ENCODE data around the gene ZNF521. TPM values are rescaled to one million over a fixed set of nuclear protein-coding genes. Genes with fewer than 3 reads are reported as not detected.

The ZNF521 gene
- total and polyA plus RNA-seq, 2 of the 13 experiments (the other 11 are each of a cell fraction or from before 2014, with no cell fraction given) = 0.02 TPM; not detected in 1

DNA sequence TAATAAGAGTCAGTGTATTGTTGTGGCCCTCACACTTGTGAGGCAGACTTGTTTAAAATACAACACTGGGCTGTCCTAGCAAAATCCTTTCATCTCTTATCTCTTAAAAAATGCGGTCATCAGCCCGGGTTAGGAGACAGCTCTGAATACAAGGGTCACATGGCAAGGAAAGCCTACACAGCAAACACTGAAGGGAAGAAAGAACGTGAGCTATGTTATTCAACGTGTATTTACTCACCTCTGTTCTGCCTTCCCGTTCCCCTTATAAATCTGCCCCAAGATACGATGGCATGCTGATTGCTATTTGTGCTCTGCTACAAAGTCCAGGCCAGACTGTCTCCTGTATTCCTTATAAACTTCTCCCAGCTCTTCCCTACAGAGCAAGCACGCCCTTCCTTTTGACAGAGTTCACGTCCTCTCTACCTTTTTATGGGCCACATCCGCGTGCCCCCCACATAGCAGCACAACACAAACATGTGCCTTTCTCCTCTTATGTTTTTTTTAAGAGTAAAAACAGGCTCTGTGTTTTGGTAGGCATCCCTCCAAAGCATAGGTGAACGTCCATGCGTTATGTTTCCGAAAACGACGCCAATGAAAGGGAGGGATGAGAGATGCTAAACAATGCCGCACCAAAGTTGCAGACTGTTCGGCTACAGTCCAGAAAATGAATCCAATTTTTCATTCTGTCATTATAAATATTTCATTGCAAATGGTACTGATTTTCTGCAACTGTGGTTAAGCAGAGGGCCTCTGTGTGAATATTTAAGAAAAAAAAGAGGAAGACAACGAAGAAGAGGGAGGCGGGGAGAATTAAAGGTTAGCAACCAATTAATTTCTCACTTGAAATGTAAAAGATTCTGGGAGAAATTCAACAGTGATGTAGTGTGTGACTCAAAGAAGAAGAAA lies 274.7 kb downstream of the ZNF521 start (continued):
- TF ChIP-seq FOXJ3 (CRISPR knock-in tag; IDR thresholded peaks at IDR 0.05; ENCODE audit: borderline replicate concordance) = no peak; the same call in 1 of the 2 replicates
- no peak for TF ChIP-seq GABPB1 (CRISPR knock-in tag; IDR thresholded peaks at IDR 0.05)
- TF ChIP-seq MAFK (conservative IDR thresholded peaks at IDR 0.05 in 1 of 2, IDR thresholded peaks at IDR 0.05 in 1 of 2; ENCODE audit: low read length in 2 of 2) = 0 out of 4 replicates have a peak, but pooled peaks of 1 of the 2 experiments have one; percentile 5
- 0 out of 2 replicates have a peak, but pooled peaks have one; percentile 8 for TF ChIP-seq FOXO1 (CRISPR knock-in tag; IDR thresholded peaks at IDR 0.05)
- TF ChIP-seq, protein P1, sequence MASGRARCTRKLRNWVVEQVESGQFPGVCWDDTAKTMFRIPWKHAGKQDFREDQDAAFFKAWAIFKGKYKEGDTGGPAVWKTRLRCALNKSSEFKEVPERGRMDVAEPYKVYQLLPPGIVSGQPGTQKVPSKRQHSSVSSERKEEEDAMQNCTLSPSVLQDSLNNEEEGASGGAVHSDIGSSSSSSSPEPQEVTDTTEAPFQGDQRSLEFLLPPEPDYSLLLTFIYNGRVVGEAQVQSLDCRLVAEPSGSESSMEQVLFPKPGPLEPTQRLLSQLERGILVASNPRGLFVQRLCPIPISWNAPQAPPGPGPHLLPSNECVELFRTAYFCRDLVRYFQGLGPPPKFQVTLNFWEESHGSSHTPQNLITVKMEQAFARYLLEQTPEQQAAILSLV (CRISPR knock-in tag; IDR thresholded peaks at IDR 0.05; ENCODE audit: borderline replicate concordance) = no peak
- TF ChIP-seq, protein P2, sequence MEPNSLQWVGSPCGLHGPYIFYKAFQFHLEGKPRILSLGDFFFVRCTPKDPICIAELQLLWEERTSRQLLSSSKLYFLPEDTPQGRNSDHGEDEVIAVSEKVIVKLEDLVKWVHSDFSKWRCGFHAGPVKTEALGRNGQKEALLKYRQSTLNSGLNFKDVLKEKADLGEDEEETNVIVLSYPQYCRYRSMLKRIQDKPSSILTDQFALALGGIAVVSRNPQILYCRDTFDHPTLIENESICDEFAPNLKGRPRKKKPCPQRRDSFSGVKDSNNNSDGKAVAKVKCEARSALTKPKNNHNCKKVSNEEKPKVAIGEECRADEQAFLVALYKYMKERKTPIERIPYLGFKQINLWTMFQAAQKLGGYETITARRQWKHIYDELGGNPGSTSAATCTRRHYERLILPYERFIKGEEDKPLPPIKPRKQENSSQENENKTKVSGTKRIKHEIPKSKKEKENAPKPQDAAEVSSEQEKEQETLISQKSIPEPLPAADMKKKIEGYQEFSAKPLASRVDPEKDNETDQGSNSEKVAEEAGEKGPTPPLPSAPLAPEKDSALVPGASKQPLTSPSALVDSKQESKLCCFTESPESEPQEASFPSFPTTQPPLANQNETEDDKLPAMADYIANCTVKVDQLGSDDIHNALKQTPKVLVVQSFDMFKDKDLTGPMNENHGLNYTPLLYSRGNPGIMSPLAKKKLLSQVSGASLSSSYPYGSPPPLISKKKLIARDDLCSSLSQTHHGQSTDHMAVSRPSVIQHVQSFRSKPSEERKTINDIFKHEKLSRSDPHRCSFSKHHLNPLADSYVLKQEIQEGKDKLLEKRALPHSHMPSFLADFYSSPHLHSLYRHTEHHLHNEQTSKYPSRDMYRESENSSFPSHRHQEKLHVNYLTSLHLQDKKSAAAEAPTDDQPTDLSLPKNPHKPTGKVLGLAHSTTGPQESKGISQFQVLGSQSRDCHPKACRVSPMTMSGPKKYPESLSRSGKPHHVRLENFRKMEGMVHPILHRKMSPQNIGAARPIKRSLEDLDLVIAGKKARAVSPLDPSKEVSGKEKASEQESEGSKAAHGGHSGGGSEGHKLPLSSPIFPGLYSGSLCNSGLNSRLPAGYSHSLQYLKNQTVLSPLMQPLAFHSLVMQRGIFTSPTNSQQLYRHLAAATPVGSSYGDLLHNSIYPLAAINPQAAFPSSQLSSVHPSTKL (CRISPR knock-in tag; IDR thresholded peaks at IDR 0.05) = peak; percentile 73
- TF ChIP-seq PRDM15 (CRISPR knock-in tag; IDR thresholded peaks at IDR 0.05) = no peak
- no peak; the same call in 1 of the 2 replicates for TF ChIP-seq NR2F6 (IDR thresholded peaks at IDR 0.05)
- TF ChIP-seq NR2F6 (CRISPR knock-in tag; IDR thresholded peaks at IDR 0.05) = 0 out of 2 replicates have a peak, but pooled peaks have one; percentile 8
- TF ChIP-seq SIX4 (CRISPR knock-in tag; IDR thresholded peaks at IDR 0.05) = peak; percentile 76
- no peak for TF ChIP-seq ZBTB43 (CRISPR knock-in tag; conservative IDR thresholded peaks at IDR 0.05)
- TF ChIP-seq TRIM22 (IDR thresholded peaks at IDR 0.05) = no peak
- TF ChIP-seq ZNF747 (CRISPR knock-in tag; IDR thresholded peaks at IDR 0.05; ENCODE audit: borderline replicate concordance) = no peak
- TF ChIP-seq SPEN (CRISPR knock-in tag; IDR thresholded peaks at IDR 0.05; ENCODE audit: low read depth) = no peak
- no peak for TF ChIP-seq ZNF251 (CRISPR knock-in tag; IDR thresholded peaks at IDR 0.05)
- no peak for TF ChIP-seq ZNF776 (CRISPR knock-in tag; IDR thresholded peaks at IDR 0.05)
- peak; percentile 49; the same call in 1 of the 2 replicates for TF ChIP-seq TBX2 (CRISPR knock-in tag; IDR thresholded peaks at IDR 0.05; ENCODE audit: borderline replicate concordance)
